ENCODE results near the gene TMEM212. TPM values are rescaled to one million over a fixed set of nuclear protein-coding genes. Genes with fewer than 3 reads are reported as not detected.

The TMEM212 gene
- polyA plus RNA-seq, 2 of the 4 experiments (the other 2 are of a cell fraction), result not detected

DNA sequence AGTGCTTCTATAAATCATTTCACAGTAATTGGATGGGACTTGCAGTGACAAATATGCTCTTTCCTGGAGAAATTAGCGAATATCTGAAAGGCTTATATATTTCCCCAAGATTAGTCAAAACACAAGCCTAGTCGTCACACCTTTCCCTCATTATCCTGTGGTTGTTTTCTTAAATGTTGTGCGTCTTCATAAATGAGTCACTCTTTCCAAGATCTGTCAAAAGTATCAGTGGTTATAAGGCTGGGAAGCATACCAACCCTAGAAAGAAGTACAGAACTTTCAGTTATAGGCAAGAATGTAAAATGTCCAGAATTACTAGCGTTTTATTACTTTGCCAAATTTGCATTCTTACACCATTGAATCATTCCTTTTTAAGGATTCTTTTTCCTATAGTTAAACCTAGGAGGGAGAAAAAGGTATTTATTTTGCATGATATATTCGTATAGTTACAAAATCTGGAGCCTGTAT is 33.6 kb downstream of the TMEM212 start:
- TF ChIP-seq, protein P1, sequence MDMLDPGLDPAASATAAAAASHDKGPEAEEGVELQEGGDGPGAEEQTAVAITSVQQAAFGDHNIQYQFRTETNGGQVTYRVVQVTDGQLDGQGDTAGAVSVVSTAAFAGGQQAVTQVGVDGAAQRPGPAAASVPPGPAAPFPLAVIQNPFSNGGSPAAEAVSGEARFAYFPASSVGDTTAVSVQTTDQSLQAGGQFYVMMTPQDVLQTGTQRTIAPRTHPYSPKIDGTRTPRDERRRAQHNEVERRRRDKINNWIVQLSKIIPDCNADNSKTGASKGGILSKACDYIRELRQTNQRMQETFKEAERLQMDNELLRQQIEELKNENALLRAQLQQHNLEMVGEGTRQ (IDR thresholded peaks at IDR 0.05), result no peak
- no peak for TF ChIP-seq FOSL2 (IDR thresholded peaks at IDR 0.05)
- peak; percentile 64 for TF ChIP-seq FOSL2 (CRISPR knock-in tag; IDR thresholded peaks at IDR 0.05)
- Histone ChIP-seq H3K4me2 (peak overlapping the region; percentile 75), H3K9me3 (no peaks in the 10 kb centered on the region), H3K4me1 (peaks cover 82% of the 10 kb centered on the region), H3K4me3 (no peak overlapping the region), H3K27ac (peak overlapping the region; percentile 73 to 84)
- peak in 1 of 2 experiments; percentile 20 for DNase-seq (ENCODE audit: low read depth in 1 of 2, low spot score in 1 of 2)
- FAIRE-seq, result no peak
- ATAC-seq, result no peak
- WGBS (ENCODE audit: missing lambda C conversion rate), result 24% methylated on average over 5 of the region's 5 CpGs
- POLR2A ChIA-PET, result no interaction called here
- CTCF ChIA-PET, result no interaction called here

DNA sequence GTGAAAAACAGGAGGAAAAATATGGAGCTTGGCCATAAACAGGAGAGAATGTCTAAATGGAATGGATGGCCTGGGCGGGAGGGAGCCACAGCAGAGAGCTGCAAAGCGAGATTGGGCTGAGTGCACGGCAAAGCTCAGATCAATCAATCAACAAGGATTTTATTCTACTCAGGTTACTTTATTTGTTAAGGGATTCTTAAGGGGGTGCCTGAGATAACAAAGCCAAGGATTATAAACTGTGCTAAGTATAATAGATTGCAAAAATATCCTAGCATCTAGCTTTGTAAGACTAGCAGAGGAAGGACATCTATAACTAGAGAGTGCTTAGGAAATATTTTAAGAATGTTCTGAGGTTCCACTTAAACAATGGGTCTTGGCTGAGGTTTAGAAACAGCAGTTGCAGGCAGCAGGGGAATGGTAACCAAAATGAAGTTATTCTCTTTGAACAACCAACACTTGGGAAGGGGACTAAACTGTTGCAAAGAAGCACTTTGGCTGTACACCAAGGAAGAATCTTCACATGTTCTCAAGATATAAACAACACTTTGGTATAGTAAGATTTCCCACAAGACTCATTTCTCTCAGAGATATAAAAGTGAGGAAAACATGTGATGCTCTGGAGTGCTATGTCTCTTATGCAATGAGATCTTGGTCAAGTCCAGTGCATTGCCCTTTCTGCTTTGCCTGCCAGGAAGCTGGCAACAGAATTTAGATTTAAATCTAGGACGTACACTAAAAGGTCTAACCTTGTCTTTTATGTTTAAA is 35.5 kb downstream of the TMEM212 start:
- 75% methylated on average over 4 of the region's 4 CpGs for WGBS (ENCODE audit: missing lambda C conversion rate)
- Histone ChIP-seq H3K9me3 (no peaks in the 10 kb centered on the region), H3K4me3 (no peak overlapping the region), H3K27ac (peak overlapping the region; percentile 73 to 74), H3K4me1 (peaks cover 81% of the 10 kb centered on the region), H3K4me2 (peak overlapping the region; percentile 75)
- CTCF ChIA-PET, result no interaction called here
- ATAC-seq (no peak), DNase-seq (ENCODE audit: low read depth in 1 of 2, low spot score in 1 of 2) (no peak), FAIRE-seq (no peak)
- POLR2A ChIA-PET, result interaction anchor here (1.4 kb wide), 1 partner anchor 162 kb away, joined by 3 read pairs; no protein-coding TSS in a partner anchor
- TF ChIP-seq HEYL (CRISPR knock-in tag; IDR thresholded peaks at IDR 0.05), result no peak
- TF ChIP-seq, protein P2, sequence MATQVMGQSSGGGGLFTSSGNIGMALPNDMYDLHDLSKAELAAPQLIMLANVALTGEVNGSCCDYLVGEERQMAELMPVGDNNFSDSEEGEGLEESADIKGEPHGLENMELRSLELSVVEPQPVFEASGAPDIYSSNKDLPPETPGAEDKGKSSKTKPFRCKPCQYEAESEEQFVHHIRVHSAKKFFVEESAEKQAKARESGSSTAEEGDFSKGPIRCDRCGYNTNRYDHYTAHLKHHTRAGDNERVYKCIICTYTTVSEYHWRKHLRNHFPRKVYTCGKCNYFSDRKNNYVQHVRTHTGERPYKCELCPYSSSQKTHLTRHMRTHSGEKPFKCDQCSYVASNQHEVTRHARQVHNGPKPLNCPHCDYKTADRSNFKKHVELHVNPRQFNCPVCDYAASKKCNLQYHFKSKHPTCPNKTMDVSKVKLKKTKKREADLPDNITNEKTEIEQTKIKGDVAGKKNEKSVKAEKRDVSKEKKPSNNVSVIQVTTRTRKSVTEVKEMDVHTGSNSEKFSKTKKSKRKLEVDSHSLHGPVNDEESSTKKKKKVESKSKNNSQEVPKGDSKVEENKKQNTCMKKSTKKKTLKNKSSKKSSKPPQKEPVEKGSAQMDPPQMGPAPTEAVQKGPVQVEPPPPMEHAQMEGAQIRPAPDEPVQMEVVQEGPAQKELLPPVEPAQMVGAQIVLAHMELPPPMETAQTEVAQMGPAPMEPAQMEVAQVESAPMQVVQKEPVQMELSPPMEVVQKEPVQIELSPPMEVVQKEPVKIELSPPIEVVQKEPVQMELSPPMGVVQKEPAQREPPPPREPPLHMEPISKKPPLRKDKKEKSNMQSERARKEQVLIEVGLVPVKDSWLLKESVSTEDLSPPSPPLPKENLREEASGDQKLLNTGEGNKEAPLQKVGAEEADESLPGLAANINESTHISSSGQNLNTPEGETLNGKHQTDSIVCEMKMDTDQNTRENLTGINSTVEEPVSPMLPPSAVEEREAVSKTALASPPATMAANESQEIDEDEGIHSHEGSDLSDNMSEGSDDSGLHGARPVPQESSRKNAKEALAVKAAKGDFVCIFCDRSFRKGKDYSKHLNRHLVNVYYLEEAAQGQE (IDR thresholded peaks at IDR 0.05), result 0 out of 2 replicates have a peak, but pooled peaks have one; percentile 19

DNA sequence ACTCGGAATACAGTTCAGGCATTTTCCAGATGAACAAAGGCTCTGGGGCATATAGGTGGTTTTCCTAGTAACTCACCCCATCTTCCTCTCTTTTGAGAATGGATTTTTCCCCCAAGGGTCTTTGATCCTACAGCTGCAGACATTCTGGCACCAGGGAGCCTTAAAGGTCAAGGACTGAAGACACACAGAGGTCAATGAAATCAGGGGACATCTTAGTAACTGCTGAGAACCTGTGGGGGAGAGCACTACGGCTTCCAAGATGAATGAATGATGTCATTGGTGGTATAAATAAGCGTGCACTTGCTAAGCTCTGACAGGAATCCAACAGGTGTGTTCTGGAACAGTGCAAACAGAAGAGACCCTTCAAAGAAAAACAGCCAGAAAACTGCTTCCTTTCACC is 36.3 kb downstream of the TMEM212 start:
- DNase-seq (ENCODE audit: low read depth in 1 of 2, low spot score in 1 of 2), result no peak
- FAIRE-seq, result no peak

More for the DNA sequence above, 36.3 kb downstream of the TMEM212 start:
- CTCF ChIA-PET, result interaction anchor here (1.2 kb wide), 1 partner anchor 11 kb away, joined by 3 read pairs; no protein-coding TSS in a partner anchor
- TF ChIP-seq ZC3H11A (IDR thresholded peaks at IDR 0.05), result no peak
- TF ChIP-seq HOXA7 (CRISPR knock-in tag; IDR thresholded peaks at IDR 0.05), result no peak
- no peak for TF ChIP-seq MAFK (IDR thresholded peaks at IDR 0.05; ENCODE audit: partially characterized antibody)
- TF ChIP-seq, protein P3, sequence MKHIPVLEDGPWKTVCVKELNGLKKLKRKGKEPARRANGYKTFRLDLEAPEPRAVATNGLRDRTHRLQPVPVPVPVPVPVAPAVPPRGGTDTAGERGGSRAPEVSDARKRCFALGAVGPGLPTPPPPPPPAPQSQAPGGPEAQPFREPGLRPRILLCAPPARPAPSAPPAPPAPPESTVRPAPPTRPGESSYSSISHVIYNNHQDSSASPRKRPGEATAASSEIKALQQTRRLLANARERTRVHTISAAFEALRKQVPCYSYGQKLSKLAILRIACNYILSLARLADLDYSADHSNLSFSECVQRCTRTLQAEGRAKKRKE (CRISPR knock-in tag; IDR thresholded peaks at IDR 0.05; ENCODE audit: low read depth), result no peak
- TF ChIP-seq RNF2 (IDR thresholded peaks at IDR 0.05; ENCODE audit: borderline replicate concordance, low read depth), result no peak
- no peak for TF ChIP-seq ZNF302 (CRISPR knock-in tag; IDR thresholded peaks at IDR 0.05)
- TF ChIP-seq, protein P4, sequence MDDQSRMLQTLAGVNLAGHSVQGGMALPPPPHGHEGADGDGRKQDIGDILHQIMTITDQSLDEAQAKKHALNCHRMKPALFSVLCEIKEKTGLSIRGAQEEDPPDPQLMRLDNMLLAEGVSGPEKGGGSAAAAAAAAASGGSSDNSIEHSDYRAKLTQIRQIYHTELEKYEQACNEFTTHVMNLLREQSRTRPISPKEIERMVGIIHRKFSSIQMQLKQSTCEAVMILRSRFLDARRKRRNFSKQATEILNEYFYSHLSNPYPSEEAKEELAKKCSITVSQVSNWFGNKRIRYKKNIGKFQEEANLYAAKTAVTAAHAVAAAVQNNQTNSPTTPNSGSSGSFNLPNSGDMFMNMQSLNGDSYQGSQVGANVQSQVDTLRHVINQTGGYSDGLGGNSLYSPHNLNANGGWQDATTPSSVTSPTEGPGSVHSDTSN (IDR thresholded peaks at IDR 0.05), result no peak
- TF ChIP-seq, protein P5, sequence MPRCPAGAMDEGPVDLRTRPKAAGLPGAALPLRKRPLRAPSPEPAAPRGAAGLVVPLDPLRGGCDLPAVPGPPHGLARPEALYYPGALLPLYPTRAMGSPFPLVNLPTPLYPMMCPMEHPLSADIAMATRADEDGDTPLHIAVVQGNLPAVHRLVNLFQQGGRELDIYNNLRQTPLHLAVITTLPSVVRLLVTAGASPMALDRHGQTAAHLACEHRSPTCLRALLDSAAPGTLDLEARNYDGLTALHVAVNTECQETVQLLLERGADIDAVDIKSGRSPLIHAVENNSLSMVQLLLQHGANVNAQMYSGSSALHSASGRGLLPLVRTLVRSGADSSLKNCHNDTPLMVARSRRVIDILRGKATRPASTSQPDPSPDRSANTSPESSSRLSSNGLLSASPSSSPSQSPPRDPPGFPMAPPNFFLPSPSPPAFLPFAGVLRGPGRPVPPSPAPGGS (IDR thresholded peaks at IDR 0.05), result no peak
- TF ChIP-seq ZSCAN20 (CRISPR knock-in tag; IDR thresholded peaks at IDR 0.05), result no peak
- WGBS (ENCODE audit: missing lambda C conversion rate), result 81% methylated on average over 3 of the region's 3 CpGs
- Histone ChIP-seq H3K4me3 (no peak overlapping the region), H3K27ac (peak overlapping the region; percentile 73 to 74), H3K4me2 (peak overlapping the region; percentile 75; the same call in 1 of the 3 replicates), H3K9me3 (no peaks in the 10 kb centered on the region), H3K4me1 (peaks cover 79% of the 10 kb centered on the region)
- POLR2A ChIA-PET, result interaction anchor here (1.4 kb wide), 1 partner anchor 161 kb away, joined by 3 read pairs; no protein-coding TSS in a partner anchor
- no peak for ATAC-seq

Data from A549 (cell line).